ENCODE measurements around the gene CD33.

CD33 gene

GRCh38 chr19:51242881-51243630, 18.2 kb downstream of the CD33 start:
- TF ChIP-seq CTCF (IDR thresholded peaks at IDR 0.05; ENCODE audit: low read depth, low read length) = no peak
- no peak overlapping the region for H3K4me3 ChIP-seq (ENCODE audit: low read depth, low read length)

GRCh38 chr19:51246164-51246552, 21.3 kb downstream of the CD33 start:
- no peak for DNase-seq (ENCODE audit: low read depth, low spot score)
- TF ChIP-seq CTCF (IDR thresholded peaks at IDR 0.05; ENCODE audit: low read depth, low read length) = no peak
- in situ Hi-C loops (cut with HindIII; ENCODE audit: low sequenced_read_pairs) = no loop called here
- no peak overlapping the region for H3K4me3 ChIP-seq (ENCODE audit: low read depth, low read length)

More at GRCh38 chr19:51242881-51243630, 18.2 kb downstream of the CD33 start:
- no peak for DNase-seq (ENCODE audit: low read depth, low spot score)
- in situ Hi-C loops (cut with HindIII; ENCODE audit: low sequenced_read_pairs) = no loop called here

GRCh38 chr19:51247972-51248590, 23.2 kb downstream of the CD33 start:
- no peak overlapping the region for H3K4me3 ChIP-seq (ENCODE audit: low read depth, low read length)
- TF ChIP-seq CTCF (IDR thresholded peaks at IDR 0.05; ENCODE audit: low read depth, low read length) = no peak
- no peak for DNase-seq (ENCODE audit: low read depth, low spot score)
- in situ Hi-C loops (cut with HindIII; ENCODE audit: low sequenced_read_pairs) = no loop called here

- H3K4me3 ChIP-seq (ENCODE audit: low read depth, low read length) = no peak within 1 kb of the TSS
- no peak for TF ChIP-seq CTCF (IDR thresholded peaks at IDR 0.05; ENCODE audit: low read depth, low read length)
- no peak for DNase-seq (ENCODE audit: low read depth, low spot score)
- in situ Hi-C loops (cut with HindIII; ENCODE audit: low sequenced_read_pairs) = no loop called here
These were observed 26.0 kb downstream of the CD33 start, which contains the start of gene SIGLECL1 for GRCh38 chr19:51250786-51251467. Gene SIGLECL1 (plus strand): TSS chr19:51251080. CDS start chr19:51264073, 12,993 bp downstream.

GRCh38 chr19:51251468-51251820, 26.6 kb downstream of the CD33 start:
- TF ChIP-seq CTCF (IDR thresholded peaks at IDR 0.05; ENCODE audit: low read depth, low read length) = no peak
- no peak overlapping the region for H3K4me3 ChIP-seq (ENCODE audit: low read depth, low read length)
- DNase-seq (ENCODE audit: low read depth, low spot score) = no peak
- in situ Hi-C loops (cut with HindIII; ENCODE audit: low sequenced_read_pairs) = no loop called here

- in situ Hi-C loops (cut with HindIII; ENCODE audit: low sequenced_read_pairs) = no loop called here
These were observed 27.6 kb downstream of the CD33 start for GRCh38 chr19:51252306-51253079.

More at GRCh38 chr19:51252306-51253079, 27.6 kb downstream of the CD33 start:
- DNase-seq (ENCODE audit: low read depth, low spot score) = no peak
- H3K4me3 ChIP-seq (ENCODE audit: low read depth, low read length) = no peak overlapping the region
- no peak for TF ChIP-seq CTCF (IDR thresholded peaks at IDR 0.05; ENCODE audit: low read depth, low read length)

Data from astrocyte of the spinal cord (primary cell).